MCF 10A (cell line): Measurements from ENCODE around the gene CPED1. TPM values are rescaled to one million over a fixed set of nuclear protein-coding genes. Genes with fewer than 3 reads are reported as not detected.

ENCODE experiments used
- BruUV-seq: library from RNA; stranded (reverse); fragments of 400-500 nt; replicated peaks from 2 replicates; lab custom pipeline; 2021; lab: Mats Ljungman, UMichigan
- CTCF ChIA-PET: fragments of 300-600 bp; sonication (Branson Sonifier 250); formaldehyde crosslinking; extraction: SDS; loops from one replicate; lab custom pipeline; 2021; ENCODE audit warnings: antibody characterized with exemption, inconsistent platforms; lab: Yijun Ruan, JAX
- POLR2A ChIA-PET: fragments of 300-600, 350-650 bp; sonication (Branson Sonifier 250); formaldehyde crosslinking; extraction: SDS; loops from one replicate; lab custom pipeline; 2020; ENCODE audit warnings: antibody characterized with exemption, inconsistent platforms; lab: Yijun Ruan, JAX
- DNase-seq: peaks from one replicate; pipeline ENCODE4 v3.0.0-alpha.2; 2018; ENCODE audit not compliant: unreplicated experiment
- H3K27ac Mint-ChIP-seq: one replicate; pipeline ENCODE4 v1.8.0; 2022; ENCODE audit warnings: mild to moderate bottlenecking, low read depth, mixed read lengths; ENCODE audit not compliant: unreplicated experiment
- H3K27me3 Mint-ChIP-seq: one replicate; pipeline ENCODE4 v1.8.0; 2022; ENCODE audit warnings: mixed read lengths; ENCODE audit not compliant: insufficient read depth, unreplicated experiment
- H3K36me3 Mint-ChIP-seq: one replicate; pipeline ENCODE4 v1.8.0; 2022; ENCODE audit warnings: mild to moderate bottlenecking, moderate library complexity, mixed read lengths; ENCODE audit not compliant: insufficient read depth, unreplicated experiment
- H3K4me1 Mint-ChIP-seq: one replicate; pipeline ENCODE4 v1.8.0; 2022; ENCODE audit warnings: mixed read lengths; ENCODE audit not compliant: insufficient read depth, unreplicated experiment
- H3K4me3 Mint-ChIP-seq: one replicate; pipeline ENCODE4 v1.8.0; 2022; ENCODE audit warnings: mild to moderate bottlenecking, moderate library complexity, mixed read lengths; ENCODE audit not compliant: unreplicated experiment
- H3K9me3 Mint-ChIP-seq: one replicate; pipeline ENCODE4 v1.8.0; 2022; ENCODE audit warnings: mixed read lengths; ENCODE audit not compliant: unreplicated experiment
- intact Hi-C: fragments of 100-400 bp; cut with micrococcal nuclease; formaldehyde crosslinking; loops from 2 replicates; pipeline ENCODE4 v1.14.1; 2022
- total RNA-seq: library from RNA; stranded (reverse); gene quantifications from 2 replicates; pipeline ENCODE4 v1.2.3, GENCODE V29; 2022
- TF ChIP-seq, protein P1 (sequence below): fragments of 200-600 bp; IDR thresholded peaks from one replicate; pipeline ENCODE4 v1.8.0; 2022; ENCODE audit warnings: antibody characterized with exemption, mild to moderate bottlenecking; ENCODE audit not compliant: unreplicated experiment

Gene CPED1
- total RNA-seq, 1 experiment from 2014 or later: not detected

DNA sequence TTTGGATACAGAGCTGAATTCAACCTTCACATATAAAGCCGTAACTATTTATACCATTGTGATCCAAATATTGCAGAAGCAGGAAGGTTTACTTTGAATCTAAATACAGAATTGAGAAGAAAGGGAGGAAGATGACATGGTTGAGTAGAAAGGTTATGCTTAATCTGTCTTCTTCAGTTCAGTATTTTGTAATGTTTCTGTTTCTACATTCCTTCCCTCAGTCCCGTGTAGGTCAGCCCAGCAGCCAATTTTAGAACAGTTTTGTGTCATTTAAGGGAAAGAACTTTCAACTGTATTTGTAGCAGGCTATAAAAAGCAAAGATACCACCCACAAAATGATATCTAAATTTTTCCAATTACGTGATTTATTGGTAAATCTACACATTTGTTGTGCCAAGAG is 97.4 kb downstream of the CPED1 start:
- DNase-seq: no peak
- H3K4me1 Mint-ChIP-seq: peaks cover 23% of the 10 kb centered on the region

DNA sequence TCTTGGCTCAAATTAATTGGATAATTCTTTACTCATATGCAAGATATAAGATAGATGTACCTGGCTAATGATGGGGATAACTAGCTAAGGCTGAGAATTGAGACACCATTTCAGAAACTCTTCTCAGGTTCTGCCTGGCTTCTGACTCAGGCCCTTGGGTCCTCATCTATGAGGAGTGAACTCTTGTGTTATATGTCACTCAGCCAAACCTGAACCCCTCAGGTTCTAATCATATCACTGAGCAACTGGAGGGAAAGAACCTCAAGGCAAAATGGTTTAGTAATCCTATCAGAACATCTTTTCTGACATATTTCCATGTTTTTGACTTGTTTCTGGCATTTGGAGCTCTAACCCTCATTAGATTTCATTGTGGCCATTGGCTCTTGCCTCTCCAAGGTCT is 100.4 kb downstream of the CPED1 start:
- TF ChIP-seq, protein P1, sequence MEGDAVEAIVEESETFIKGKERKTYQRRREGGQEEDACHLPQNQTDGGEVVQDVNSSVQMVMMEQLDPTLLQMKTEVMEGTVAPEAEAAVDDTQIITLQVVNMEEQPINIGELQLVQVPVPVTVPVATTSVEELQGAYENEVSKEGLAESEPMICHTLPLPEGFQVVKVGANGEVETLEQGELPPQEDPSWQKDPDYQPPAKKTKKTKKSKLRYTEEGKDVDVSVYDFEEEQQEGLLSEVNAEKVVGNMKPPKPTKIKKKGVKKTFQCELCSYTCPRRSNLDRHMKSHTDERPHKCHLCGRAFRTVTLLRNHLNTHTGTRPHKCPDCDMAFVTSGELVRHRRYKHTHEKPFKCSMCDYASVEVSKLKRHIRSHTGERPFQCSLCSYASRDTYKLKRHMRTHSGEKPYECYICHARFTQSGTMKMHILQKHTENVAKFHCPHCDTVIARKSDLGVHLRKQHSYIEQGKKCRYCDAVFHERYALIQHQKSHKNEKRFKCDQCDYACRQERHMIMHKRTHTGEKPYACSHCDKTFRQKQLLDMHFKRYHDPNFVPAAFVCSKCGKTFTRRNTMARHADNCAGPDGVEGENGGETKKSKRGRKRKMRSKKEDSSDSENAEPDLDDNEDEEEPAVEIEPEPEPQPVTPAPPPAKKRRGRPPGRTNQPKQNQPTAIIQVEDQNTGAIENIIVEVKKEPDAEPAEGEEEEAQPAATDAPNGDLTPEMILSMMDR: no peak
- intact Hi-C loops: no loop called here
- no TSS peak for BruUV-seq
- no peak for DNase-seq
- Mint-ChIP-seq H3K4me1 (peaks cover 11% of the 10 kb centered on the region), H3K27me3 (no peaks in the 10 kb centered on the region), H3K36me3 (no peaks in the 10 kb centered on the region), H3K4me3 (no peak overlapping the region), H3K27ac (no peak overlapping the region), H3K9me3 (no peaks in the 10 kb centered on the region)
- ChIA-PET CTCF (no interaction called here), POLR2A (no interaction called here)

More for the DNA sequence above, 97.4 kb downstream of the CPED1 start:
- Mint-ChIP-seq H3K4me3 (no peak overlapping the region), H3K36me3 (no peaks in the 10 kb centered on the region), H3K27me3 (no peaks in the 10 kb centered on the region), H3K27ac (no peak overlapping the region), H3K9me3 (no peaks in the 10 kb centered on the region)
- CTCF ChIA-PET: interaction anchor here (0.6 to 5.9 kb wide), 3 partner anchors 99 to 681 kb away, joined by 3 to 69 read pairs (median 30); partner anchors contain the start of gene CPED1
- TF ChIP-seq, protein P1: no peak
- intact Hi-C loops: no loop called here
- BruUV-seq: no TSS peak
- POLR2A ChIA-PET: no interaction called here

DNA sequence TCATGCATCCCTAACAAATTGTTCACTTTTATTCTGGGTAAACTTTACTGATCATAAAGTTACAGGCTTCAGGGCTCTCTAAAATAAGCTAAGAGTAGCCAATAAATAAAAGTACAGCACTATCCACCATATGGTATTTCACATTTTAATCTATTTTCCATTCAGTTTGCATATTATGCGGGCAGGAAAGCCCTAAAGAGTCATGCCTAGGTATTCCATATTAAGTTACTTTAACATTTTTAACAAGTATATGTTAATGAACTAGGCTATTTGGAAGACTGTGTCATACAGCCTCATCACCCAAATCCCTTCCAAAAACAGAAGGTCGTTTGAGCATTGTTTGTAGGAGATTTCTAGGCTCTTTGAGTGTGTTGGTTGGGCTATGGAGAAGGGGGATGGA is 106.3 kb downstream of the CPED1 start:
- intact Hi-C loops: no loop called here
- no peak overlapping the region for H3K27ac Mint-ChIP-seq

DNA sequence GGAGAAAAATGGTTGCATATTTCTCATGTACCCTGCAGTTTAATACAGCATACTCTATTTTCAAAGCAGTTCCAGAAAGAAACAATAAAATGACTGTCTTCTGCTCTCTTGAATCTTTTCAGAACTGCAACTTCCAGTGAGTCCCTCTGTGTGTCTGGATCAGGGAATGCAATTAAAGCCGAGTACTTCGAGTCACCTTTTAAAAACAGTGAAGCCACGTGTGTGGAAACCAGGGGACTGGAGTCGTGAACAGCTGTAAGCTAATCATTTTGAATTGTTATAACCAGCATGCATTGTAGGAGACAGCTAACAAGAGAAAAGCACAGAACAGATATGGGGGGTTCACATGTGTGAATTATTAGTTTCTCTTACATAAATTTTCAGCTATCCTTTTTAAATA is 109.1 kb downstream of the CPED1 start:
- Mint-ChIP-seq H3K9me3 (no peaks in the 10 kb centered on the region), H3K27me3 (peaks cover 37% of the 10 kb centered on the region), H3K27ac (no peak overlapping the region), H3K4me1 (no peaks in the 10 kb centered on the region), H3K4me3 (no peak overlapping the region), H3K36me3 (no peaks in the 10 kb centered on the region)
- no peak for DNase-seq
- ChIA-PET CTCF (interaction anchor here (0.7 to 1.8 kb wide), 2 partner anchors 9 to 517 kb away, joined by 3 to 5 read pairs; no protein-coding TSS in a partner anchor), POLR2A (no interaction called here)
- intact Hi-C loops: no loop called here
- TF ChIP-seq, protein P1: no peak
- BruUV-seq: no TSS peak

More for the DNA sequence above, 106.3 kb downstream of the CPED1 start:
- TF ChIP-seq, protein P1: no peak
- no TSS peak for BruUV-seq
- CTCF ChIA-PET: no interaction called here
- Mint-ChIP-seq H3K36me3 (no peaks in the 10 kb centered on the region), H3K4me1 (no peaks in the 10 kb centered on the region), H3K27me3 (peaks cover 19% of the 10 kb centered on the region), H3K4me3 (no peak overlapping the region), H3K9me3 (no peaks in the 10 kb centered on the region)
- no peak for DNase-seq
- POLR2A ChIA-PET: no interaction called here
